HL-60 (cell line): ENCODE results near the gene OS9.
A peak's percentile ranks its signal among the peaks of the same experiment; 100 is the strongest.

Experiments used
- POLR2AphosphoS5 ChIP-seq: IDR thresholded peaks from 2 replicates; pipeline ENCODE4 v1.6.1; 2012; ENCODE audit warnings: low read depth
- SPI1 ChIP-seq: IDR thresholded peaks from 2 replicates; pipeline ENCODE4 v1.6.1; 2012; ENCODE audit warnings: low read depth, mild to moderate bottlenecking, borderline replicate concordance
- TF ChIP-seq, protein P1 (sequence below): IDR thresholded peaks from one replicate; pipeline ENCODE4 v1.5.1; 2011; ENCODE audit warnings: low read length, control low read depth, inconsistent platforms; ENCODE audit not compliant: insufficient read depth
- TF ChIP-seq, protein P2 (sequence below): IDR thresholded peaks from 2 replicates; pipeline ENCODE4 v1.6.1; 2012; ENCODE audit warnings: low read depth; ENCODE audit not compliant: insufficient replicate concordance

GRCh38 chr12:57751432-57751787 lies 57.5 kb downstream of the OS9 start:
- TF ChIP-seq, protein P1, sequence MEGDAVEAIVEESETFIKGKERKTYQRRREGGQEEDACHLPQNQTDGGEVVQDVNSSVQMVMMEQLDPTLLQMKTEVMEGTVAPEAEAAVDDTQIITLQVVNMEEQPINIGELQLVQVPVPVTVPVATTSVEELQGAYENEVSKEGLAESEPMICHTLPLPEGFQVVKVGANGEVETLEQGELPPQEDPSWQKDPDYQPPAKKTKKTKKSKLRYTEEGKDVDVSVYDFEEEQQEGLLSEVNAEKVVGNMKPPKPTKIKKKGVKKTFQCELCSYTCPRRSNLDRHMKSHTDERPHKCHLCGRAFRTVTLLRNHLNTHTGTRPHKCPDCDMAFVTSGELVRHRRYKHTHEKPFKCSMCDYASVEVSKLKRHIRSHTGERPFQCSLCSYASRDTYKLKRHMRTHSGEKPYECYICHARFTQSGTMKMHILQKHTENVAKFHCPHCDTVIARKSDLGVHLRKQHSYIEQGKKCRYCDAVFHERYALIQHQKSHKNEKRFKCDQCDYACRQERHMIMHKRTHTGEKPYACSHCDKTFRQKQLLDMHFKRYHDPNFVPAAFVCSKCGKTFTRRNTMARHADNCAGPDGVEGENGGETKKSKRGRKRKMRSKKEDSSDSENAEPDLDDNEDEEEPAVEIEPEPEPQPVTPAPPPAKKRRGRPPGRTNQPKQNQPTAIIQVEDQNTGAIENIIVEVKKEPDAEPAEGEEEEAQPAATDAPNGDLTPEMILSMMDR: no peak
- TF ChIP-seq POLR2AphosphoS5: 0 out of 2 replicates have a peak, but pooled peaks have one; percentile 22
- TF ChIP-seq, protein P2, sequence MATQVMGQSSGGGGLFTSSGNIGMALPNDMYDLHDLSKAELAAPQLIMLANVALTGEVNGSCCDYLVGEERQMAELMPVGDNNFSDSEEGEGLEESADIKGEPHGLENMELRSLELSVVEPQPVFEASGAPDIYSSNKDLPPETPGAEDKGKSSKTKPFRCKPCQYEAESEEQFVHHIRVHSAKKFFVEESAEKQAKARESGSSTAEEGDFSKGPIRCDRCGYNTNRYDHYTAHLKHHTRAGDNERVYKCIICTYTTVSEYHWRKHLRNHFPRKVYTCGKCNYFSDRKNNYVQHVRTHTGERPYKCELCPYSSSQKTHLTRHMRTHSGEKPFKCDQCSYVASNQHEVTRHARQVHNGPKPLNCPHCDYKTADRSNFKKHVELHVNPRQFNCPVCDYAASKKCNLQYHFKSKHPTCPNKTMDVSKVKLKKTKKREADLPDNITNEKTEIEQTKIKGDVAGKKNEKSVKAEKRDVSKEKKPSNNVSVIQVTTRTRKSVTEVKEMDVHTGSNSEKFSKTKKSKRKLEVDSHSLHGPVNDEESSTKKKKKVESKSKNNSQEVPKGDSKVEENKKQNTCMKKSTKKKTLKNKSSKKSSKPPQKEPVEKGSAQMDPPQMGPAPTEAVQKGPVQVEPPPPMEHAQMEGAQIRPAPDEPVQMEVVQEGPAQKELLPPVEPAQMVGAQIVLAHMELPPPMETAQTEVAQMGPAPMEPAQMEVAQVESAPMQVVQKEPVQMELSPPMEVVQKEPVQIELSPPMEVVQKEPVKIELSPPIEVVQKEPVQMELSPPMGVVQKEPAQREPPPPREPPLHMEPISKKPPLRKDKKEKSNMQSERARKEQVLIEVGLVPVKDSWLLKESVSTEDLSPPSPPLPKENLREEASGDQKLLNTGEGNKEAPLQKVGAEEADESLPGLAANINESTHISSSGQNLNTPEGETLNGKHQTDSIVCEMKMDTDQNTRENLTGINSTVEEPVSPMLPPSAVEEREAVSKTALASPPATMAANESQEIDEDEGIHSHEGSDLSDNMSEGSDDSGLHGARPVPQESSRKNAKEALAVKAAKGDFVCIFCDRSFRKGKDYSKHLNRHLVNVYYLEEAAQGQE: no peak
- TF ChIP-seq SPI1: no peak
